SHP77 treated with DMSO at 0.1 percent for 48 hours (cell line): ENCODE data around the gene DCLK1.
A peak's percentile ranks its signal among the peaks of the same experiment; 100 is the strongest.
"Not testable (repeated sequence)": the region's sequence is repeated elsewhere in the genome, so short reads cannot be mapped to it uniquely, and the experiment has no call there.

ENCODE experiments used
- DNase-seq: peaks from one replicate; lab custom pipeline; 2025; lab: John Stamatoyannopoulos, UW

The DCLK1 gene

DNA sequence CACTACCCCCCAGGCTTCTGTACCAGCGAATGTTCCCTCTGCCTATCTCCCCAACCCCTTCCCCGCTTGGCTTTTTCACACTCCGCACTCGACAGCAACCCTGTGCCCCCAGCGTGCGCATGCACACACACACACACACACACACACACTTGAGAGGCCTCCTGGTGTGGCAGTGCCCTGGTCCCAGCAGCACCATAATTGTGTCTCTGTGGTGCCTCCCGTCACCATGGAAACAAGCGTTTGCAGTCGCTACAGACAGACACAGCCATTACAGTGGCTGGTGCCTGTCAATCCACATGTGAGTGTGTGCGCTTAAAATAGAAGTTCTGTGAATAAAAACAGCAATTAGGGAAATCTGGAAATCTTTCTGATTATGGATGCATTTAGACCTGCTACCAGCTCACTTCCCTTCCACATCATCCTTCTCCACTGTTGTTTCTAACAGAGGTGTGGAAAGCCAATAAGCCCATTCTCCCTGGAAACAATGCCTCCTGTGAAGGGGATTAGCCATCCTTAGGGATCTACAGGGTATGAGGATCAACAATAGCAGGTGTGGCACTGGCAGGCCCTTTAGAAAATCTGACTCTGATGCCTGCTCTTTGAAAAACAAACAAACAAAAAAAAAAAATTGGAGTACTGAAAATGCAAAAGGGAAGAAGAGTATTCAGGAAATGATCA is 146.3 kb downstream of the DCLK1 start:
- peak; percentile 47 for DNase-seq

DNA sequence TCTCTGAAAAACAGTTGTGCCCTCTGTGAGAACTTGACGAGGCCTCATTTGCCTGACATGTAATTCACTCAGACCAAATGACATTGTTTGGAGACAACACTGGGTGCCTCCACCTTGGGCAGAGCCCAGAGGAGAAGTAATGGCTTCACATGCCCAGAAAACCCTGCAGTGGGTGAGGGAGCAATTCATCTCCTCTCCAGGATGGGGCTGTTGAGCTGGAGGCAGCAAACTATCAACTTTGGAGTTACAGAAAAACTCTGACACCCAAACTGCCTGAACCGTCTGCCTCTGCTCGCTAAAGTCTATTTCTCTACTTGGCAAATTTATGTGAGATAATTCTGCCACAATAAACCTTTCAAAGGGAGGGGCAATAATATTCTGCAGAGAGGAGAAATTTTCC is 146.9 kb downstream of the DCLK1 start:
- no peak for DNase-seq

GRCh38 chr13:35983703-35984102 is 147.5 kb downstream of the DCLK1 start:
- not testable (repeated sequence) for DNase-seq

GRCh38 chr13:35983206-35983605 is 148.0 kb downstream of the DCLK1 start:
- no peak for DNase-seq

DNA sequence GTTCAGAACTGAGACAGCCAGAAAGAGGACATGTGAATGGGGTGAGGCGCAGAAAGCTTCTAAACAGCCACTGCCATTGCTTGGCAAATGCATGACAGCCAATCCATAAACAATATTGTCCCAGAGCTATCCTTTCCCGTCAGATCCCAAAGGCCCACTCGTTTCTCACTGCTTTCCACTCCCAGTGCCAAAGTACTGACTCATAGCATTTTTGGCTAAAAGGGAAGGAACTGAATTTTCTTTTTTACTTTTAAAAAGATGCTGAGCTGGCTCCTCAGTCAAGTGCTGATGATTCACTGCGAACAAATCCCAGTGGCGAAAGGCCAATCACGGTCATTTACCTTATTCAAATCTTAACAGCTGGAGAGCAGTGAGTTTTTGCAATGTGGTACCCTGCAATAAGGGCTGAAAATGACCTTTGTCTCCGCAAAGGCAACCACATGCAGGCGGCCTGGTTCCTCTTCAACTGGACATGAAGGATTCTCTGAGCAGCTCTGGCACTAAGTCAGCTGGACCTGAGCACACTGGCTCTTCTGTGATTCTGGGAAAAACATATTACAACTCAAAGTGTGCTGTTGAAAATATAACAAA is 151.7 kb downstream of the DCLK1 start:
- DNase-seq, result no peak

GRCh38 chr13:35978607-35979316 is 152.4 kb downstream of the DCLK1 start:
- DNase-seq, result peak; percentile 49

- no peak for DNase-seq
These were observed 154.1 kb downstream of the DCLK1 start for GRCh38 chr13:35977060-35977459.

- DNase-seq, result no peak
These were observed 155.1 kb downstream of the DCLK1 start for GRCh38 chr13:35976126-35976525.

- not testable (repeated sequence) for DNase-seq
These were observed 164.2 kb downstream of the DCLK1 start for GRCh38 chr13:35966951-35967350.

GRCh38 chr13:35966024-35966423 is 165.2 kb downstream of the DCLK1 start:
- DNase-seq, result no peak

GRCh38 chr13:35965226-35965927 is 165.8 kb downstream of the DCLK1 start:
- no peak for DNase-seq

DNA sequence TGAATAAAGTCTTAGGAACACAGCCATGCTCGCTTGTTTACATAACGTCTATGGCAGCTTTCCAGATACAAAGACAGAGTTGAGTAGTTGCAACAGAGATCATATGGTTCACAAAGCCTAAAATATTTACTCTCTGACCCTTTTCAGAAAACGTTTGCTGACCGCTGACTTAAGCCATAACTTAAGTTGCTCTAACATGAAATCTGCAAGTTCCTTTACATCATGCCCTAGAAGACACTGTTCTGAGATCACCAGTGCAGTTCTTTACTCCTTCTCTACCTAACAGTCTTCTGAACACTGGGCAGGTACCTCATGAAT is 166.4 kb downstream of the DCLK1 start:
- no peak for DNase-seq

DNA sequence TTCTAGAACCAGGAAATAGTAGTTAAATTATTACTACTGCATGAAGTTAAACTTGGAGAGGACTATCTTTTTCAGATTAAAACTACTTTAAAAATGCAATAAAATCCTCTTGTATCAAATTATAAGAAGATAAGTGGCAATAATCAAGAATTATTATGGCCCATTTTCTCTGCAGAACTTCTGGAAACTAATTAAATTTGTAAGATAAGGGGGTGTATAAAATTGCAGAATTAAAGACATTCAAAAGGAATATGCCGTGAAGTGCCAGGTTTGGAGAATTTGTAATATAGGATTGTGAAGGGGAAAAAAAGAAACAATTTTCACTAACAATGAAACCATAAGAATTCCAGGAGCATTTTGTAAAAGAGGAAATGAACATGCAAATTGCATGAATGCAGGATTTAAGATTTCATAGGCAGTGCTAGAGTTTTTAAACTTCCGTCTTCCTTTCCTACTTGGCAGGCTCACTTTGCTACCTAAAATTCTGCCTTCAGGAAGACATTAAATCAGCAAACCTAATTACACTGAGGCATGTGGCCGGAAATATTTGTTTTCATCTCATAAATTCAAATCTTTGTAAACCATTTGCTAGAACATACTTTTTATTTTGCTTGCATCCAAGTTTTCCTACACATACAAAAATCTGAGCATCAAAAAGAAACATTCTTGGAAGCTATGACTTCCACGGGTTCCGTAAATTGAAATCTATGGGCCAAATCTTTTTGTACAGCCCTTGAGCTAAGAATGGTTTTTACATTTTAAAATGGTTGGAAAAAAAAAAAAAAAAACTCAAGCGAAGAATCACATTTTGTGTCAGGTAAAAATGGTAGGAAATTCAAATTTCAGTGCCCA is 166.9 kb downstream of the DCLK1 start:
- no peak for DNase-seq

DNA sequence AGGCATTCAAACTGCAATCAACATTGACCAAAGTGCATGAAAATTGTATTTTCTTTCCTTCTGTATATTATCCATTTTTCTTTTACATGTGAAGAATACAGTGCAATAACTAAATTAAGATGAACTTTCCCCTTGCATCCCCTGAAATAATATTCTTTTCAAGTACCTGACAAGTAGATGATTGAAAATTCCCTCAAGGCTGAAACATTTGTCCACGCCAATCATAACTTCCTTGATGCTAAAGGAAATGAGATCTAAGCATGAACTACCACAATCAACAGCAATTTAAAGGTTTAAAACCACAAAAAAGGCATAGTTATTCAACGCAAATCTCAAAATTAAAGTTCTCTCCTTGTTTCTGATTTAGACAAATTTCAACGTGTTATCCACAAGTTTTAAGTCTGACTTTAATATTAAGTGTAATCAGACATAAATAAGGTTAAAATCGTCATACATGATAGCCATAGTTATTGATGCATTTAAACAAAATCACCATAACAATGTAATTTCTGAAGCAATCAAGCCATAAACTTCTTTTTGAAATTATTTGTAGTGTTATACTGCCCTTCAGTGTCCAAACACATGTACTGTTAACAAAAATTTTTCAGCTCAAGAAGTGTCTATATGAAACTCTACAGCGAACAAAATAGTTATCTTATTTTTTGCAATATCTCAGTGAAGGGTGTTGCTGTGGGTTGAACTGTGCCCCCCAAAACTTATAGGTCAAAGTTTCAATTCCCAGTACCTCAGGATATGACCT is 169.5 kb downstream of the DCLK1 start:
- DNase-seq, result no peak

- DNase-seq, result no peak
These were observed 170.2 kb downstream of the DCLK1 start for GRCh38 chr13:35961002-35961401.

DNA sequence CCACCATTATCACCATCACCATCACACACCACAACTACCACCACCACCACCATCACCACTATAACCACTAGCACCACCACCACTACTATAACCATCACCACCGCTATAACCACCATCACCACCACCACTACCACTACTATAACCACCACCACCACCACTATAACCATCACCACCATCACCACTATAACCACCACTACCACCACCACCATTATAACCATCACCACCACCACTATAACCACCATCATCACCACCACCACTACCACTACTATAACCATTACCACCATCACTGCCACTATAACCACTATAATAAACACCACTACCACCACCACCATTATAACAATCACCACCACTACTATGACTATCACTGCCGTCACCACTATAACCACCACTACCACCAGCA is 173.2 kb downstream of the DCLK1 start:
- no peak for DNase-seq

DNA sequence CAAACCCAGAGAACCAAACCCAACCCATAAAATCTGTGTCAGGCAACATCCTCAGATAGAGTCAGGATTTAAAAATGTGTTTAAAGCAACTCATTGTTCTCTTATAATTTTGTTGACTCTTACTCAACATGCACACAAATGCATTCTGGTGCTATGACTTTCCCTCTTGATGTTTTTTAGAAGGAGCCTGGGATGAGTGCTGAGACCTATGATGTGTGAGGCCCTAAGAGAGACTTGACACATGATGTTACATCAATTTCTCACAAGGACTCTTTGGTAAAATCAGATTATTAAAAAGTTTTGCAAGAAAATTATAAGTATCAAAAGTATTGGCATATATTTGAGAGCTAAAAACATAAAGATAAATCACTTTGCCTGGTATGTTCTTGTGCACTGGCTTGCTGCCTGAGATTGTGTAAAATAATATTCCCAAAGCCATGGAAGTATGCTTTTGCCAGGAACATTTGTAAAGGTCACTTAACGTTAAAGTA is 173.9 kb downstream of the DCLK1 start:
- no peak for DNase-seq

GRCh38 chr13:35956074-35956473 is 175.1 kb downstream of the DCLK1 start:
- DNase-seq, result no peak

DNA sequence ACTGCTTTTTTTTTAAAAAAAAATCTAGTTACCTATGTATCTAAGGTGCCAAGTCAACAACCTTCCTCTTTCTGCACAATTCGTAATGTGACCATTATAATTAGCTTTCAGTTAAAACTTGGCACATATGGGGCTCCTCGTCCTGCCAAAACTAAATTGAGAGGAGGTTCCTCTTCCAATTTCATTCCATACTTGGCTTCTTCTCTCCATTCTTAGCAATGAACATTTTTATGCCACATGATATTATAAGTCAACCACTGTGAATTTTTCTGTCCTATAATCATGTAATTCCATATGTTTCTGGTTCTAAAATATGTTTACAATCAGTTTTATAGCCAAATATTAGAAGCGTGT is 177.0 kb downstream of the DCLK1 start:
- DNase-seq, result no peak

DNA sequence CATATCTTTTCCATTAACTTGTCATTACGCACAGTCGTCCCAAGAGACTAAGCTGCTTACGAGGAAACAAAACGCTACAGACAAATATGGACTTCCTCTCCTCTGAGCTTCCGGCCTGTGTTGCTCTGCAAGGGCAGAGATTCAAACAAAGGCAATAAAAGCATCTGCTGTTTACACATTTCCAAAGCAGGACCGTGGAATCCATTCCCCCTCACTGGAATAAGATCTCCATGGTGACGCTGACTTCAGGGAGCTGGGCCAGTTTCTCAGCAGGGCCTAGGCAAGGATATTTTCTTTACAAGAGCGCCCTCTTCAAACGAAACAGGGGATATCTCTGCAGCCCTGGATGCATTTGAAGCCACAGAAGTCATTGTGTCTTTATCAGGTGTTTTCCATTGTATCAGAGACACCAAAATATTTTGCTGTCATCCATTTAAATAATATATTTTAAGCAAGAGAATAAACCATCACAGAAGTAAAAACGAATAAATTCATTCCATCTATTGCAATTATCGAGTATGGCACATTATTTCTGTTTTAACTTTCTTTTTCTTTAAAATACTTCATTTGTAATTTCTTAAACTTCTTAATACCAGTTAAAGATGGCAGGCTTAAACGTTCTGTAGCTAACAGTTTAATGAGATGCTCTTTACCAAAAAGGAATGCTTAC is 177.5 kb downstream of the DCLK1 start:
- DNase-seq, result peak; percentile 96

GRCh38 chr13:35947315-35947714 is 183.9 kb downstream of the DCLK1 start:
- no peak for DNase-seq
